H9 (cell line): ENCODE measurements around the gene DNAJC18. TPM values are rescaled to one million over a fixed set of nuclear protein-coding genes. Genes with fewer than 3 reads are reported as not detected.

Experiments
- DNase-seq: peaks from one replicate; pipeline ENCODE4 v3.0.0-alpha.2; 2017
- H2AFZ ChIP-seq: one replicate; pipeline ENCODE4 v1.6.1; 2013; ENCODE audit warnings: mild to moderate bottlenecking, low read length, control low read depth, moderate library complexity
- H2AK5ac ChIP-seq: 2 replicates; pipeline ENCODE4 v1.6.1; 2013; ENCODE audit warnings: low read length, control low read depth, mixed read lengths; ENCODE audit not compliant: insufficient read length
- H2BK120ac ChIP-seq: one replicate; pipeline ENCODE4 v1.6.1; 2013; ENCODE audit warnings: low read depth, mild to moderate bottlenecking, low read length, control low read depth, inconsistent platforms; ENCODE audit not compliant: poor library complexity, severe bottlenecking
- H2BK12ac ChIP-seq: 2 replicates; pipeline ENCODE4 v1.6.1; 2013; ENCODE audit warnings: low read length, control low read depth, mixed read lengths, low read depth; ENCODE audit not compliant: insufficient read length
- H2BK15ac ChIP-seq: 2 replicates; pipeline ENCODE4 v1.6.1; 2013; ENCODE audit warnings: low read depth, low read length, control low read depth
- H2BK20ac ChIP-seq: one replicate; pipeline ENCODE4 v1.6.1; 2013; ENCODE audit warnings: low read depth, mild to moderate bottlenecking, low read length, control low read depth, inconsistent platforms; ENCODE audit not compliant: poor library complexity, severe bottlenecking
- H2BK5ac ChIP-seq: 2 replicates; pipeline ENCODE4 v1.6.1; 2013; ENCODE audit warnings: low read length, control low read depth, mixed read lengths; ENCODE audit not compliant: insufficient read length
- H3K14ac ChIP-seq: 2 replicates; pipeline ENCODE4 v1.6.1; 2013; ENCODE audit warnings: low read length, control low read depth; ENCODE audit not compliant: insufficient read depth
- H3K18ac ChIP-seq: 2 replicates; pipeline ENCODE4 v1.6.1; 2013; ENCODE audit warnings: low read depth, mild to moderate bottlenecking, mixed read lengths, low read length, control low read depth; ENCODE audit not compliant: insufficient read length
- H3K23ac ChIP-seq: 2 replicates; pipeline ENCODE4 v1.6.1; 2013; ENCODE audit warnings: low read length, control low read depth, mixed read lengths, low read depth; ENCODE audit not compliant: insufficient read length
- H3K23me2 ChIP-seq: 2 replicates; pipeline ENCODE4 v1.6.1; 2013; ENCODE audit warnings: low read depth, mild to moderate bottlenecking, mixed read lengths, low read length, control low read depth; ENCODE audit not compliant: insufficient read length, poor library complexity, severe bottlenecking
- H3K27ac ChIP-seq: 2 replicates; pipeline ENCODE4 v1.5.1; 2013; ENCODE audit warnings: low read length, control low read depth, mixed read lengths, low read depth; ENCODE audit not compliant: insufficient read length
- H3K27me3 ChIP-seq: 2 replicates; pipeline ENCODE4 v1.6.1; 2013; ENCODE audit warnings: low read length, control low read depth, inconsistent platforms; ENCODE audit not compliant: insufficient read depth
- H3K4ac ChIP-seq: 2 replicates; pipeline ENCODE4 v1.6.1; 2013; ENCODE audit warnings: low read depth, mild to moderate bottlenecking, control low read depth, inconsistent platforms, low read length, moderate library complexity
- H3K4me1 ChIP-seq: 2 replicates; pipeline ENCODE4 v1.6.1; 2013; ENCODE audit warnings: low read length, control low read depth, inconsistent platforms; ENCODE audit not compliant: insufficient read depth
- H3K4me2 ChIP-seq: 2 replicates; pipeline ENCODE4 v1.6.1; 2013; ENCODE audit warnings: low read length, control low read depth, mixed read lengths; ENCODE audit not compliant: insufficient read length, insufficient read depth
- H3K56ac ChIP-seq: 2 replicates; pipeline ENCODE4 v1.6.1; 2013; ENCODE audit warnings: low read depth, mild to moderate bottlenecking, mixed read lengths, low read length, control low read depth; ENCODE audit not compliant: insufficient read length
- H3K79me1 ChIP-seq: 2 replicates; pipeline ENCODE4 v1.6.1; 2013; ENCODE audit warnings: low read depth, mild to moderate bottlenecking, moderate library complexity, low read length, control low read depth, inconsistent platforms; ENCODE audit not compliant: insufficient read depth, poor library complexity, severe bottlenecking
- H3K79me2 ChIP-seq: 2 replicates; pipeline ENCODE4 v1.6.1; 2013; ENCODE audit warnings: low read length, control low read depth, inconsistent platforms; ENCODE audit not compliant: insufficient read depth
- H3K9ac ChIP-seq: 2 replicates; pipeline ENCODE4 v1.6.1; 2013; ENCODE audit warnings: low read length, control low read depth, mixed read lengths; ENCODE audit not compliant: insufficient read length; ENCODE audit errors: extremely low read depth
- H3K9me3 ChIP-seq: one replicate; pipeline ENCODE4 v1.6.1; 2013; ENCODE audit warnings: low read depth, low read length, inconsistent platforms; ENCODE audit not compliant: control insufficient read depth
- H3T11ph ChIP-seq: one replicate; pipeline ENCODE4 v1.6.1; 2013; ENCODE audit warnings: mild to moderate bottlenecking, low read length, control low read depth, inconsistent platforms
- H4K20me1 ChIP-seq: one replicate; pipeline ENCODE4 v1.6.1; 2013; ENCODE audit not compliant: control insufficient read depth, insufficient read length, insufficient read depth
- H4K5ac ChIP-seq: 2 replicates; pipeline ENCODE4 v1.6.1; 2013; ENCODE audit warnings: low read depth, mild to moderate bottlenecking, mixed read lengths, low read length, control low read depth; ENCODE audit not compliant: insufficient read length
- H4K8ac ChIP-seq: replicated peaks from 2 replicates; pipeline ENCODE4 v1.6.1; 2013; ENCODE audit warnings: low read length, control low read depth, mixed read lengths, low read depth; ENCODE audit not compliant: insufficient read length
- H4K91ac ChIP-seq: 2 replicates; pipeline ENCODE4 v1.6.1; 2013; ENCODE audit warnings: low read depth, mild to moderate bottlenecking, moderate library complexity, mixed read lengths, low read length, control low read depth; ENCODE audit not compliant: insufficient read length
- H3K27ac Mint-ChIP-seq, 3 experiments: 2 replicates in 2 of 3; 3 replicates in 1 of 3; pipeline ENCODE4 v1.8.0; 2020 to 2021; ENCODE audit warnings: mixed read lengths in 3 of 3, mild to moderate bottlenecking in 1 of 3, moderate library complexity in 1 of 3
- H3K27me3 Mint-ChIP-seq: 2 replicates; pipeline ENCODE4 v1.8.0; 2021; ENCODE audit warnings: low read depth, mild to moderate bottlenecking, moderate library complexity, mixed read lengths
- H3K36me3 Mint-ChIP-seq, 3 experiments: 2 replicates in 2 of 3; 3 replicates in 1 of 3; pipeline ENCODE4 v1.8.0; 2020 to 2021; ENCODE audit warnings: low read depth in 3 of 3, mixed read lengths in 3 of 3; ENCODE audit not compliant: insufficient read depth in 1 of 3
- H3K4me1 Mint-ChIP-seq, 2 experiments: 2 replicates each; pipeline ENCODE4 v1.8.0; 2020; ENCODE audit warnings: mixed read lengths in 2 of 2
- H3K4me3 Mint-ChIP-seq, 2 experiments: 2 replicates in 1 of 2; 3 replicates in 1 of 2; pipeline ENCODE4 v1.8.0; 2020 to 2021; ENCODE audit warnings: mild to moderate bottlenecking in 2 of 2, mixed read lengths in 2 of 2, moderate library complexity in 1 of 2
- H3K9me3 Mint-ChIP-seq, 2 experiments: 2 replicates in 1 of 2; 3 replicates in 1 of 2; pipeline ENCODE4 v1.8.0; 2020; ENCODE audit warnings: mild to moderate bottlenecking in 2 of 2, mixed read lengths in 2 of 2, moderate library complexity in 1 of 2
- WGBS: extraction: QIAGEN DNeasy Blood & Tissue Kit; methylation state at CpG from one replicate; pipeline ENCODE4 v1.1.7; 2013; ENCODE audit warnings: missing lambda C conversion rate, low lambda C conversion rate, mixed read lengths; ENCODE audit not compliant: insufficient read length; ENCODE audit errors: extremely low coverage; 5-methylcytosine and 5-hydroxymethylcytosine counted together
- total RNA-seq: library from RNA; stranded (reverse); gene quantifications from 2 replicates; pipeline ENCODE4 v1.2.1, GENCODE V29; 2021
- TF ChIP-seq, protein P1 (sequence below): fragments of 200-600 bp; sonication (generic); conservative IDR thresholded peaks from 3 replicates; pipeline ENCODE4 v1.8.0; 2021; ENCODE audit warnings: antibody characterized with exemption, mild to moderate bottlenecking

Gene DNAJC18
- total RNA-seq, 1 experiment from 2014 or later: 26.5 TPM

DNA sequence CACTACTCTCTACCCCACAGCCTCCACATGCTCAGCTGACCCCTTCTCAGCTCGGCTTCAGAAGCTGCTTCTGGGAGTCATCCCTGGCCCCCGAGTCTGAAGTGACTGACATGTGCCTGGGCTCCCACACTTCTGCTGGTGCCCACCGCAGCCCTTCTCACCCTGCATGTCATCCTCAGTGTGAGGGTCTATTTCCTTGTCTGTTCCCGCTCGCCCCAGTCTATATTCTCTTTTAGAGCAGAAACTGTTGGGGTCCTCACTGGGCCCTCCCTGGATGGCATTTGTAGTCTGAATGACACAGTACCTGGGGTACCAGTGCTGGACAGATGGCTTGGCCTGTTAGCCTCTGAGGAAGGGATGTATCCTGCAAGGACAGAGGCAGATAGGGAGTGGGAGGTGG, 17.9 kb upstream of the DNAJC18 start:
- peaks cover 20 to 23% of the 10 kb centered on the region in 2 experiments for H3K4me1 Mint-ChIP-seq

More for the DNA sequence above, 17.9 kb upstream of the DNAJC18 start:
- Histone ChIP-seq H4K5ac (no peak overlapping the region), H3K27me3 (no peaks in the 10 kb centered on the region), H3T11ph (no peak overlapping the region), H3K9ac (no peak overlapping the region), H2AFZ (no peak overlapping the region), H2AK5ac (no peak overlapping the region), H3K27ac (no peak overlapping the region), H3K9me3 (no peaks in the 10 kb centered on the region), H4K8ac (no peak overlapping the region), H3K23me2 (no peaks in the 10 kb centered on the region), H3K4ac (no peak overlapping the region), H3K14ac (no peak overlapping the region), H3K4me2 (no peak overlapping the region), H2BK120ac (no peak overlapping the region), H2BK12ac (no peak overlapping the region), H4K91ac (no peak overlapping the region), H2BK5ac (no peak overlapping the region), H3K23ac (no peak overlapping the region), H2BK15ac (no peak overlapping the region), H3K18ac (no peak overlapping the region), H4K20me1 (no peaks in the 10 kb centered on the region), H2BK20ac (no peak overlapping the region), H3K56ac (no peak overlapping the region), H3K79me1 (no peaks in the 10 kb centered on the region), H3K4me1 (peaks cover 14% of the 10 kb centered on the region; the same call in 1 of the 2 replicates), H3K79me2 (no peaks in the 10 kb centered on the region)
- Mint-ChIP-seq H3K27ac (peak overlapping the region in 2 of 3 experiments; percentile 8 to 64; a peak in 2 of 7 replicates), H3K27me3 (no peaks in the 10 kb centered on the region; the same call in 1 of the 2 replicates), H3K9me3 (no peaks in the 10 kb centered on the region; a peak in 1 of 5 replicates), H3K36me3 (no peaks in the 10 kb centered on the region), H3K4me3 (no peak overlapping the region)
- no CpG with 5 or more reads among the region's 5 CpGs for WGBS
- TF ChIP-seq, protein P1, sequence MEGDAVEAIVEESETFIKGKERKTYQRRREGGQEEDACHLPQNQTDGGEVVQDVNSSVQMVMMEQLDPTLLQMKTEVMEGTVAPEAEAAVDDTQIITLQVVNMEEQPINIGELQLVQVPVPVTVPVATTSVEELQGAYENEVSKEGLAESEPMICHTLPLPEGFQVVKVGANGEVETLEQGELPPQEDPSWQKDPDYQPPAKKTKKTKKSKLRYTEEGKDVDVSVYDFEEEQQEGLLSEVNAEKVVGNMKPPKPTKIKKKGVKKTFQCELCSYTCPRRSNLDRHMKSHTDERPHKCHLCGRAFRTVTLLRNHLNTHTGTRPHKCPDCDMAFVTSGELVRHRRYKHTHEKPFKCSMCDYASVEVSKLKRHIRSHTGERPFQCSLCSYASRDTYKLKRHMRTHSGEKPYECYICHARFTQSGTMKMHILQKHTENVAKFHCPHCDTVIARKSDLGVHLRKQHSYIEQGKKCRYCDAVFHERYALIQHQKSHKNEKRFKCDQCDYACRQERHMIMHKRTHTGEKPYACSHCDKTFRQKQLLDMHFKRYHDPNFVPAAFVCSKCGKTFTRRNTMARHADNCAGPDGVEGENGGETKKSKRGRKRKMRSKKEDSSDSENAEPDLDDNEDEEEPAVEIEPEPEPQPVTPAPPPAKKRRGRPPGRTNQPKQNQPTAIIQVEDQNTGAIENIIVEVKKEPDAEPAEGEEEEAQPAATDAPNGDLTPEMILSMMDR: no peak
- no peak for DNase-seq
